ENCODE measurements around the gene FOXD3.

FOXD3 gene

GRCh38 chr1:63320022-63320721, 2.2 kb upstream of the FOXD3 start:
- in situ Hi-C loops (cut with HindIII; ENCODE audit: low sequenced_read_pairs) = no loop called here

GRCh38 chr1:63321066-63321784, 1.1 kb upstream of the FOXD3 start:
- in situ Hi-C loops (cut with HindIII; ENCODE audit: low sequenced_read_pairs) = no loop called here

GRCh38 chr1:63321785-63322113, 618 bp upstream of the FOXD3 start:
- in situ Hi-C loops (cut with HindIII; ENCODE audit: low sequenced_read_pairs) = no loop called here

- in situ Hi-C loops (cut with HindIII; ENCODE audit: low sequenced_read_pairs) = no loop called here
Observed at GRCh38 chr1:63322944-63323864, 837 bp downstream of the FOXD3 start.

GRCh38 chr1:63323865-63324778, 1.8 kb downstream of the FOXD3 start:
- in situ Hi-C loops (cut with HindIII; ENCODE audit: low sequenced_read_pairs) = no loop called here

DNA sequence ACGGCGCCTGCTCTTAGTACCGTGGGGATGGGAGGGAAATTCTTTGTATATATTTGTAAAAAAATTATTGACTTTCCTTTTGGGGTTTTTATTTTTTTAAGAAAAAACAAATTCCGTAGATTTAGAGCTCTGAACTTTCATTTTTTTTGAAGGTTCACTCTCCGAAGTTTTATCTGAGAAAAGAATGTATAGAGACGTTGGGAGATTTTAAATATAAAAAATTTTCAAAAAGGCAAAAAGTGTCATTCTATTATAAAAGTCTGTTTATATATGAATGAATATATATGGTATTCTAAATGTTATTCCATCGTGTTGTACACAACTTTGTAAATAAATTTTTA, 2.4 kb downstream of the FOXD3 start:
- in situ Hi-C loops (cut with HindIII; ENCODE audit: low sequenced_read_pairs) = no loop called here

DNA sequence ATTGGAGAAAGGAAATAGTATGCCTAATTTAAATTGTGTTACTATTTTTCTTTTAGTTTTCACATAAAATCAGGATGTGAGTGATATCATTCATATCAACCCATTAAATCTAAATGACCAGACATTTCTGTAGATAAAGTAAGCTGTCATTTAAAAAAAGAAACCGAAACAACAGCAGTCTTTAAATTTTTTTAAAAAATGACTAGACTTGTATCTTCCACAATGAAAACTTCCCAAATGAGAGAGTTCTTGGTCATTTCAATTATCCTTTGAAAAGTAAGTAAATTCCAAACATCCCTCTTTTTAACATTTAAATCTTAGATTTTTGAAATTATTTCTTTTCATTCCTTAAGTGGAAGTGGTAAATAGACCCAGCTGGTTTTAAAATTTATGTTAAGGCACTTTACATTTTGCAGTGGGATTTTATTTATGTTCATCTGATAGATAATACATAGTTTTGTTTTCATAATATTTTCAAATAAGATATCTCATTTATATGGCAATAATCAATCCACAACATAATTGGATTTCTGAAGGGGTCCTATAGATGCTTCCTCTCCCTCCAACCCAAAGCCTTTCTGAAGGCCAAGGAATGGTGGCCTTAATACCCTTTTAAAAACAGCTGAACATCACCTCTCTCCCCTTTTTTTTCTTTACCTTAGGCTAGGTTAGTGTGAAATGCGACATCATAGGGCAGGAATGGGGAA, 3.1 kb downstream of the FOXD3 start:
- in situ Hi-C loops (cut with HindIII; ENCODE audit: low sequenced_read_pairs) = no loop called here

- in situ Hi-C loops (cut with HindIII; ENCODE audit: low sequenced_read_pairs) = no loop called here
Observed at GRCh38 chr1:63326106-63326472, 3.7 kb downstream of the FOXD3 start.

GRCh38 chr1:63326473-63327380, 4.4 kb downstream of the FOXD3 start:
- in situ Hi-C loops (cut with HindIII; ENCODE audit: low sequenced_read_pairs) = no loop called here

DNA sequence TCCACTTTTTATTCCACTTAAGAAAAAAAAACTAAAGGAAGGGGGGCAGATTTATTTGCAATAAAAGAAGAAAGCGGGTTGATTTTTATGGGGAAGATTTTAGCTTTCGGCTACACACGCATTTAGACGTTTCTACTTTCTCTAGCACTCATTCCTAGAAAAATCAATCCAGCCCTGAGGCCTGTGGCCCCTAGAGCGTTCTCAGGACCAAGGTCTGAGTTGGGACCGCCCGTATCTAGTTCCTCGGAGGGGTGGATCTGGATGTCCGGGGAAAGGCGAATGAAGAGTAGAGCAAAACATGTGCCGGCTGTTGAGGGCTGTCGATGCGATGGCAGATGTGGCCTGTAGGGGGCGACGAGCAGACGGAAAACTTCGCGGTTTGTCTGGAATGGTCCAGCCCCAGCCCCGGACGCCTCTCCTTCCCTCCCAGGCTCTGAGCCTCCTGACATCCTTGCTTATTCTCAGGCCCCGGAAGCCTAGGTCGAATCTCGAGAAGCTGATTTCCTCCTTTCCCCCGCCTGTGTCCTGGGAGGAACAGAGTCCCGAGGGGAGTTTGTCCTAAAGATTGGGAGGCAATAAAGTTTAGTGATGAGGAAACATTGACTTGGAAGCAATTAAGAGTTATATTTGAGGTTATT, 5.2 kb downstream of the FOXD3 start:
- in situ Hi-C loops (cut with HindIII; ENCODE audit: low sequenced_read_pairs) = no loop called here

- in situ Hi-C loops (cut with HindIII; ENCODE audit: low sequenced_read_pairs) = no loop called here
Observed at GRCh38 chr1:63328122-63328521, 5.8 kb downstream of the FOXD3 start.

GRCh38 chr1:63328781-63329180, 6.4 kb downstream of the FOXD3 start:
- in situ Hi-C loops (cut with HindIII; ENCODE audit: low sequenced_read_pairs) = no loop called here

- in situ Hi-C loops (cut with HindIII; ENCODE audit: low sequenced_read_pairs) = no loop called here
Observed at GRCh38 chr1:63329621-63330330, 7.4 kb downstream of the FOXD3 start.

DNA sequence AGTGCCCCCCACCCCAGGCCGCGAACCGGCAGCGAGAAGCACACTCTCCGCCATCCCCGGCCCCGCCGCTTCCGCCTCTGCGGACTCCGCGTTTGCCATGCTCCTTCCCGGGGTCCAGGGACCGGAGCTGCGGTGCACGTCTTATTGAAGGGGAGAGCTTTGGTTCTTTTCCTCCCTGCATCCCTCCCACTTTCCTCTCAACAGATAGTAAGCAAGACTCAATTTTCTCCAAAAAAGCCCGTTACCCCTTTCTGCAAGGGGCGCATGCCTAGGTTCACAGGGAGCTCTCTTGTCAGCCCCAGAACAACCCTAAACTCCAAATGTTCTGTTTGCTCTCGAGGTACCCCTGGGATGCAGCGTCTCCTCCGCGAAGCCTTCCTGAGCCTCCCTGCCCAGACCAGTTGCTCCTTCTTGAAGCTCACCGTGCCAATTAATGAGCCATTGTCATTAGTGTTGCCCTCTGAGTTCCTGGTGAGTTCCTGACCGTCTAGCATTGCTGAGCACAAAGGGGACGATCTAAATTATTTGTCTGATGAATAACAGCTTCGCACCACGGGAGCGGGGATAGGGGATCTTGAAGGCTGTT, 8.1 kb downstream of the FOXD3 start:
- in situ Hi-C loops (cut with HindIII; ENCODE audit: low sequenced_read_pairs) = no loop called here

- in situ Hi-C loops (cut with HindIII; ENCODE audit: low sequenced_read_pairs) = no loop called here
Observed at GRCh38 chr1:63342402-63342801, 20.0 kb downstream of the FOXD3 start.

DNA sequence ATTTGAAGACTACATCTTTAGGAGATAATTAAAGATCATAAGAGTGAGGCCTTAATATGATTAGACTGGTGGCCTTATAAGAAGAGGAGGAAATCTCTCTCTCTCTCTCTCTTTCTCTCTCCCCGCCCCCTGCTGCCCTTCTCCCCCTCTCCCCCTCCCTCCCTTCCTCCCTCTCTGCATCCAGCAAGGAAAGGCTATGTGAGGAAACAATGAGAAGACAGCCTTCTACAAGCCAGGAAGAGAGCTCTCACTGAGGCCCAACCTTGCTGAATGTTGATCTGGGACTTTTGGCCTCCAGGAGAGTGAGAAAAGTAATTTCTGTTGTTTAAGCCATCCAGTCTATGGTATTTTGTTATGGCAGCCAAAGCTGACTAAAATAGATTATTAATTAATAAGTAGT, 21.6 kb downstream of the FOXD3 start:
- in situ Hi-C loops (cut with HindIII; ENCODE audit: low sequenced_read_pairs) = no loop called here

DNA sequence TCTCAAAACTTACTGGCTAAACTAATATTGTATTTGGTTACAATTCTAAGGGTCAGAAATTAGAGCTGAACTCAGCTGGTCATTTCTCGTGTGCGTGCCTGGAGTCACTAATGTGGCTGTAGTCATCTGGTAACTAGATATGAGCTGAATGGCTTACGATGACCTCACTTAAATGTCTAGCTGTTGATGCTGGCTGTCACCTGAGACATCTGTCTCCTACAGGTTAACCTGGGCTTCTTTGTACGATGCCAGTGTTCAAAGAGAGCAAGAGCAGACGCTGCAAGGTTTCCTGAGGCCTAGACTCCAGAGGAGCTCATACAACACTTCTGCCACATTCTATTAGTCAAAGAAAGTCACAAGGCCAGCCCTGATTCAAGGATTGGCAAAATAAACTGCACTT, 28.0 kb downstream of the FOXD3 start:
- in situ Hi-C loops (cut with HindIII; ENCODE audit: low sequenced_read_pairs) = no loop called here

- in situ Hi-C loops (cut with HindIII; ENCODE audit: low sequenced_read_pairs) = no loop called here
Observed at GRCh38 chr1:63352736-63353135, 30.4 kb downstream of the FOXD3 start.
